ENCODE results near the gene TOGARAM2.

The TOGARAM2 gene

GRCh38 chr2:28981016-28981441 lies at the start of gene TOGARAM2:
TSS of gene TOGARAM2 (plus strand) at chr2:28981298. CDS start at chr2:28994835, 13,537 bp downstream.
- DNase-seq: no peak

- DNase-seq: no peak
Measured at GRCh38 chr2:28934769-28935168, 46.3 kb upstream of the TOGARAM2 start.

- DNase-seq: no peak
Measured at GRCh38 chr2:28941008-28941407, 40.1 kb upstream of the TOGARAM2 start.

- no peak for DNase-seq
Measured at GRCh38 chr2:28944535-28945248, 36.4 kb upstream of the TOGARAM2 start.

- no peak for DNase-seq
Measured at GRCh38 chr2:28948160-28948559, 32.9 kb upstream of the TOGARAM2 start.

- DNase-seq: no peak
Measured at GRCh38 chr2:28949190-28949589, 31.9 kb upstream of the TOGARAM2 start.

- DNase-seq: no peak
Measured at GRCh38 chr2:28949617-28950305, 31.3 kb upstream of the TOGARAM2 start.

- no peak for DNase-seq
Measured at GRCh38 chr2:28950941-28951630, 30.0 kb upstream of the TOGARAM2 start.

- no peak for DNase-seq
Measured at GRCh38 chr2:28951910-28952835, 28.9 kb upstream of the TOGARAM2 start.

GRCh38 chr2:28952836-28953211 lies 28.3 kb upstream of the TOGARAM2 start:
- DNase-seq: peak; percentile 50

GRCh38 chr2:28955467-28955866 lies 25.6 kb upstream of the TOGARAM2 start:
- DNase-seq: no peak

GRCh38 chr2:28956415-28956826 lies 24.7 kb upstream of the TOGARAM2 start:
- DNase-seq: no peak

- DNase-seq: no peak
Measured at GRCh38 chr2:28956890-28957289, 24.2 kb upstream of the TOGARAM2 start.

- DNase-seq: peak; percentile 68
Measured at GRCh38 chr2:28958689-28959088, 22.4 kb upstream of the TOGARAM2 start.

- DNase-seq: no peak
Measured at GRCh38 chr2:28960401-28960800, 20.7 kb upstream of the TOGARAM2 start.

- no peak for DNase-seq
Measured at GRCh38 chr2:28962505-28962904, 18.6 kb upstream of the TOGARAM2 start.

GRCh38 chr2:28970464-28971160 lies 10.5 kb upstream of the TOGARAM2 start:
- DNase-seq: no peak

- no peak for DNase-seq
Measured at GRCh38 chr2:28972778-28973335, 8.2 kb upstream of the TOGARAM2 start.

GRCh38 chr2:28974252-28974651 lies 6.8 kb upstream of the TOGARAM2 start:
- no peak for DNase-seq

GRCh38 chr2:28975671-28976070 lies 5.4 kb upstream of the TOGARAM2 start:
- DNase-seq: no peak

- no peak for DNase-seq
Measured at GRCh38 chr2:28976584-28976983, 4.5 kb upstream of the TOGARAM2 start.
